GM12872 (cell line): ENCODE results near the gene TM2D1.

Source experiments
- TF ChIP-seq, protein P1 (sequence below): IDR thresholded peaks from 3 replicates; pipeline ENCODE4 v1.5.1; 2011; ENCODE audit warnings: low read depth, mild to moderate bottlenecking, low read length, moderate library complexity; ENCODE audit not compliant: insufficient read depth

The TM2D1 gene

DNA sequence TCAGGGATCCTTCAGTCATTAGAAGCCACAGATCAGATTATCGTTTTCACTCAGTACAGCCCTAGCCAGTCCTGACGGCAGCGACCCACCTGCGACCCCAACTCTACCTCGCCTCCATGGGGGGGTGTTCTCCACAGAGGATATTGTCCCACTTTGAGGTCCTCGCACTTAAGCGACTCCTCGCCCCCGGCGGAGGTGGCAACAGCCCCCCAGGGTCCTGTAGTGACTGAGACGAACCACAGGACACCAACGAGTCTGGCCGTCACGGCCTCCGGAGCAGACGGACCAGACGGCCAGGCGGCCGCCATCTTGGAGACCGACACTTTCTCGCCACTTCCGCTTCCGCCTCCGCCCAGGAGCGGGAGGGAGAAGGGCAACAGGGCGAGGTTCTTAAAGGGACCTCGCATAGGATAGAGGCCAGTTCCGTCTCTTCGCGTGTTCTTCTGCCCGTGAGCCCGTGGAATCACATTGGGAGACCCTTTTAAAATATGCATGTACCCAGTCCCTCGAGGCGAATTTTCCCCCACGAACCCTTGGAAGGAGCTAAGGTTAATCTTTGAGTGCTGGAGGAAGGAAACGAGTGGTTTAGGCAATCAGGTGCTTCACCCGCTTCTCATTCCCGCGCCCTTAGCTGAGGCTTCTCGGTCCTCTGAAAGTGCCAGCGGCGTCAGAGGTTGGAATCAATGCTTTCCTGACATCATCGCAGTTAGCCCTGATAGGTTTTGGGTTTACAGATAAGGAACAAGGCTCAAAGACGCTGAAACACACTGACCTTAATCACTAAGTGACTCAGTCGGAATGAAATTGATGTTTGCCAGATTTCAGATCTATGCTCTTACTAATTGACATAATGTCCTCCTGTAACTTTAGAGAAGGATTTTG lies at the start of gene TM2D1:
TM2D1 (minus strand) TSS at position 329 of the 882 bp plus-strand sequence; CDS start at position 308, 21 bp downstream.
- TF ChIP-seq, protein P1, sequence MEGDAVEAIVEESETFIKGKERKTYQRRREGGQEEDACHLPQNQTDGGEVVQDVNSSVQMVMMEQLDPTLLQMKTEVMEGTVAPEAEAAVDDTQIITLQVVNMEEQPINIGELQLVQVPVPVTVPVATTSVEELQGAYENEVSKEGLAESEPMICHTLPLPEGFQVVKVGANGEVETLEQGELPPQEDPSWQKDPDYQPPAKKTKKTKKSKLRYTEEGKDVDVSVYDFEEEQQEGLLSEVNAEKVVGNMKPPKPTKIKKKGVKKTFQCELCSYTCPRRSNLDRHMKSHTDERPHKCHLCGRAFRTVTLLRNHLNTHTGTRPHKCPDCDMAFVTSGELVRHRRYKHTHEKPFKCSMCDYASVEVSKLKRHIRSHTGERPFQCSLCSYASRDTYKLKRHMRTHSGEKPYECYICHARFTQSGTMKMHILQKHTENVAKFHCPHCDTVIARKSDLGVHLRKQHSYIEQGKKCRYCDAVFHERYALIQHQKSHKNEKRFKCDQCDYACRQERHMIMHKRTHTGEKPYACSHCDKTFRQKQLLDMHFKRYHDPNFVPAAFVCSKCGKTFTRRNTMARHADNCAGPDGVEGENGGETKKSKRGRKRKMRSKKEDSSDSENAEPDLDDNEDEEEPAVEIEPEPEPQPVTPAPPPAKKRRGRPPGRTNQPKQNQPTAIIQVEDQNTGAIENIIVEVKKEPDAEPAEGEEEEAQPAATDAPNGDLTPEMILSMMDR: 0 out of 3 replicates have a peak, but pooled peaks have one; percentile 1

DNA sequence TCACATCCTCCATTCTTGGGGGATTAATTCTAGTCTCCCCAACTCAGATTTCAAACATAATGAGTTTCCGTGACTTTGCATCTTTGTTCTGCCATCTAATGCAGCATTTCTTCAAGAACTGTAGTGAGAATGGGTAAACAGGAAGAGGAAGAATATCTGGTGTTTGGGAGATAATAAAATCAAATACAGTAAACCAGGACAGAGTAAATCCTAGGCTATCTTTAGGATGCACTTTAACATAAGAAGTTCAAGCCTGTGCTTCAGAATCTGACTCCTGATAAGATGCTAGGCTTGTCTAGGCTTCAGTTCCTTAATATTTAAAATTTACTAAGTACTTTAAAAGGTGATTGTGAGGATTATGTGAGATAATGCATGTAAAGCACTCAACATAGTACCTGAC lies 45.2 kb upstream of the TM2D1 start:
- TF ChIP-seq, protein P1: no peak

DNA sequence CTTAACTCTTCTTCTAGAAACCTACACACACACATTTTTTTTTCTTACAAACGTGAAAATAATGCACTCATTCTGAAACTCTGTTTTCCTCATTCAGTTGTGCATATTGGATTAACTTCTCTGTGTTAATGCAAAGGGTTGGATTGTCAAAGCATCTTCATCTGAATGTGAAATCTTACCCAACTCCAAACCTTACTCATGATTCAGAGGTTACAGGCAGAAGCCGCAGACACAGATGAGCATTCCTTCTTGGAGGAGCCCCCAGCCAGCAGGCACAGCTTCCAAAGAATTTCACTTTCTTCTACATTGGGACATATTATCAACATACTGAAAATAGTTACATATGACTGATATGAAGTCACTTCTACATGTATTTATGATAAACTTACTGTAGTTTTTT lies 33.0 kb upstream of the TM2D1 start:
- TF ChIP-seq, protein P1: no peak

DNA sequence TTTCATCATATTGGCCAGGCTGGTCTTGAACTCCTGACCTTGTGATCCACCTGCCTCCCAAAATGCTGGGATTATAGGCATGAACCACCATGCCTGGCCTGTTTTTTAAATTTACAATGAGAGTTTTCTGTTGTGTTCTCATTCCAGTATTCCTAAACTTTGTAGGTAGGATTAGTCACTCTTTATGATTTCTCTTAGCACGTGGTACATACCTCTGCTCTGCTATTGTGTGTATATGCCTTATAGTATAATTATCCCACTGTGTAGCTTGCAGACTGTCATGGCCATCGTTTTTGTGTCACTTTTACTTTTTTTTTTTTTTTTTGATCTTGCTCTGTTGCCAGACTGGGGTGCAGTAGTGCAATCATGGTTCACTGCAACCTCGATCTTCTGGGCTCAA lies 31.8 kb upstream of the TM2D1 start:
- TF ChIP-seq, protein P1: no peak

DNA sequence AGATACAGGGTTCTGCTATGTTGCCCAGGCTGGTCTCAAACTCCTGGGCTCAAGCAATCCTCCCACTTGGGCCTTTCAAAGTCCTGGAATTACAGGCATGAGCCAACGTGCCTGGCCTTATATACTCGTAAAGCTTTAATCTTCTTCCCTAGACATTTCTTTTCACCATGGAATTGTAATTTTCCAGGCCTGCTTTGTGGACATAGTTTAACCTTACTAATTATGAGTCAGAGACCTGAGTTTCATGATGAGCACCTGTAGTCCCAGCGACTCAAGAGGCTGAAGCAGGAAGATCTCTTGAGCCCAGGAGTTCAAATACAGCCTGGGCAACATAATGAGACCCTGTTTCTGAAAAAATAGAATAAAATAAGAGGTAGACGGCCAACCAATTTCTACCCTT lies 29.6 kb upstream of the TM2D1 start:
- TF ChIP-seq, protein P1: no peak

DNA sequence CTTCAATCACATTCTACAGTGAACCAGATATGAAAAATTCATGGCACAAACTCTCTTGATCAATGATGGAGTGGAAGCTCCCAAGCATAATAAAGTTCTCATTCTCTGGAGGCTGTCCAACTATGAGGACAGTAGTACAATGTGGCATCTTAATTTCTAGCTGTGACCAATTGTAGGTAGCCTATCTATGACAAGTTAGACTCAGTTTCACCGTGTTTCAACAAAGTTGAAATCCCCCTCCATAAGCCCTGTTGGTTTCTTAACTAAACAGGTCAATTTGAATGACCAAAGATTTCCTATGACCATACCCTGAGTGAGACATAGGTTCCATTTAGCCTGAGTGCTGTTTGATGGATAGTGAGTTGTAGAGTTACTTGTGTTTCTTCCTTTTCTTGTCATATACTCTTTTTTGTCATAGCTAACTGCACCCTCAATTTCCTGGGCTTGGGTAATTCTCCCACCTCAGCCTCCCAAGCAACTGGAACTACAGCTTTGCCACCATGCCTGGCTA lies 29.1 kb upstream of the TM2D1 start:
- TF ChIP-seq, protein P1: no peak

DNA sequence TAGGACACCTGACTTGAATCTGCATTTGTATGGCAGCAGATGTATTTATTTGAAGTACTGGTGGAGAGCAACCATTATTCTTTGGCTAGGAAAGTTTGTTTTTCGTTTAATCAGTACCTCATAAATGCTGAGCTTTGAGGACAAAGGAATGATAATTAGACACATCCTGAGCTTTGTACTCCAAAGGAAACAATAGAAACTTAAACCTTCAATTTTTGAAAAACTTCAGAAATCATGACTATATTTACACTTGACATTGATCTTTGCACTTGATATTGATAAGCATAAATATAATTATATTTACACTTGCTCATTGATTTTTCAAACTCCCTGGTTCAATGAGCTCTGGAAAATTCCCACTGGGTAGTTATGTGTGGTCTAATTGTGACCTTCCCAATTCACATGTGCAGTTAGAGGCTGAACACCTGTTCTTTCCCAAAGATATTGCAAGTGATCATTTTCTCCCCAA lies 28.0 kb upstream of the TM2D1 start:
- TF ChIP-seq, protein P1: no peak
